GM21825 (cell line): ENCODE measurements around the gene PRODH2.
"Not testable (repeated sequence)": the region's sequence is repeated elsewhere in the genome, so short reads cannot be mapped to it uniquely, and the experiment has no call there.

Experiments used
- ATAC-seq: cut with Tn5 transposase; IDR thresholded peaks from one replicate; pipeline ENCODE4 v1.9.1; 2021; ENCODE audit warnings: mild to moderate bottlenecking, moderate library complexity; ENCODE audit not compliant: unreplicated experiment

The PRODH2 gene

GRCh38 chr19:35783469-35784434, 28.9 kb downstream of the PRODH2 start:
- no peak for ATAC-seq

GRCh38 chr19:35782589-35782988, 30.1 kb downstream of the PRODH2 start:
- ATAC-seq, result no peak

GRCh38 chr19:35781650-35782049, 31.0 kb downstream of the PRODH2 start:
- ATAC-seq, result no peak

GRCh38 chr19:35780717-35781116, 31.9 kb downstream of the PRODH2 start:
- no peak for ATAC-seq

- no peak for ATAC-seq
These were observed 32.6 kb downstream of the PRODH2 start for GRCh38 chr19:35780058-35780457.

GRCh38 chr19:35779033-35779432, 33.6 kb downstream of the PRODH2 start:
- no peak for ATAC-seq

- no peak for ATAC-seq
These were observed 34.7 kb downstream of the PRODH2 start for GRCh38 chr19:35777961-35778360.

- ATAC-seq, result no peak
These were observed 35.4 kb downstream of the PRODH2 start for GRCh38 chr19:35777086-35777841.

- no peak for ATAC-seq
These were observed 36.4 kb downstream of the PRODH2 start for GRCh38 chr19:35776102-35776788.

GRCh38 chr19:35775298-35776101, 37.1 kb downstream of the PRODH2 start, which contains the start of gene ARHGAP33:
Gene ARHGAP33, plus strand, starts transcription at chr19:35775564. Its CDS starts 95 bp downstream, at chr19:35775659.
- ATAC-seq, result peak; percentile 88

- no peak for ATAC-seq
These were observed 37.7 kb downstream of the PRODH2 start for GRCh38 chr19:35775046-35775297.

- ATAC-seq, result no peak
These were observed 38.2 kb downstream of the PRODH2 start for GRCh38 chr19:35774274-35775045.

GRCh38 chr19:35773020-35773806, 39.4 kb downstream of the PRODH2 start:
- ATAC-seq, result no peak

GRCh38 chr19:35772362-35772761, 40.3 kb downstream of the PRODH2 start:
- not testable (repeated sequence) for ATAC-seq

- no peak for ATAC-seq
These were observed 44.6 kb downstream of the PRODH2 start for GRCh38 chr19:35768082-35768421.

- no peak for ATAC-seq
These were observed 45.2 kb downstream of the PRODH2 start for GRCh38 chr19:35767288-35768081.

- no peak for ATAC-seq
These were observed 46.0 kb downstream of the PRODH2 start for GRCh38 chr19:35766571-35767104.
